Measurements from ENCODE around the gene RIBC1.

Gene RIBC1

DNA sequence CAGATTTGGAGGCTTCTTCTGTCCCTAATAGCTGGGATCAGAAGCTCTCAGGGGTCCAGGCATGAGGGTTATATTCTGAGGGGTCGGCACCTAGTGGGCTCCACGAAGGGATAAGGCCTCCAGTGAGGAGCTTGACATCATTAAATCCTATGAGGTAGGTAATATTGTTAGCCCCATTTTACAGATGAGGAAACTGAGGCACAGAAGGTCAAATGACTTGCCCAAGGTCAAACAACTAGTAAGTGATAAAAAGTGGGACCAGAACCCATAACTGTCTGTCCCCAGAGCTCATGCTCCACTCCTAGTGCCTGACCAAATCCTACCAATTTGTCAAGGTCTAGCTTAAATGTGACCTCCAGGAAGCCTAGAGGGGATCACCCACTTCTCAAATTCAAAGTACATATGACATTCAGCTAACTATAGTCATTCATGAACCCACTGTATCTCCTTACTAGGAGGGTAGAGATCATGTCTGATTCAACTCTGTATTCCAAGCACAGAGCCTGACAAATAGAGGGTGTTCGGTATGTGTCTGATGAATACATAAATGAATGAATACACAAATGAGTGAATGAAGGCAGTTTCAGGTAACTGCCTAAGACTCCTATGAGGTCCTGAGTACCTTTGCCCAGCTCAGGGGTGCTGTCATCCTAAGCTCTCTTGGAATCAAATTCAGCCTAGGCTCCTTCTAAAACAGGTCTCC is 43.5 kb upstream of the RIBC1 start:
- H3K4me3 ChIP-seq (ENCODE audit: low read depth, low read length), result no peak overlapping the region
- POLR2A ChIA-PET, result no interaction called here
- CTCF ChIA-PET, result interaction anchor here (1.2 to 1.4 kb wide), 2 partner anchors 9 to 66 kb away, joined by 3 to 6 read pairs; no protein-coding TSS in a partner anchor
- DNase-seq (ENCODE audit: low read depth, low spot score), result no peak
- TF ChIP-seq, protein P1, sequence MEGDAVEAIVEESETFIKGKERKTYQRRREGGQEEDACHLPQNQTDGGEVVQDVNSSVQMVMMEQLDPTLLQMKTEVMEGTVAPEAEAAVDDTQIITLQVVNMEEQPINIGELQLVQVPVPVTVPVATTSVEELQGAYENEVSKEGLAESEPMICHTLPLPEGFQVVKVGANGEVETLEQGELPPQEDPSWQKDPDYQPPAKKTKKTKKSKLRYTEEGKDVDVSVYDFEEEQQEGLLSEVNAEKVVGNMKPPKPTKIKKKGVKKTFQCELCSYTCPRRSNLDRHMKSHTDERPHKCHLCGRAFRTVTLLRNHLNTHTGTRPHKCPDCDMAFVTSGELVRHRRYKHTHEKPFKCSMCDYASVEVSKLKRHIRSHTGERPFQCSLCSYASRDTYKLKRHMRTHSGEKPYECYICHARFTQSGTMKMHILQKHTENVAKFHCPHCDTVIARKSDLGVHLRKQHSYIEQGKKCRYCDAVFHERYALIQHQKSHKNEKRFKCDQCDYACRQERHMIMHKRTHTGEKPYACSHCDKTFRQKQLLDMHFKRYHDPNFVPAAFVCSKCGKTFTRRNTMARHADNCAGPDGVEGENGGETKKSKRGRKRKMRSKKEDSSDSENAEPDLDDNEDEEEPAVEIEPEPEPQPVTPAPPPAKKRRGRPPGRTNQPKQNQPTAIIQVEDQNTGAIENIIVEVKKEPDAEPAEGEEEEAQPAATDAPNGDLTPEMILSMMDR (IDR thresholded peaks at IDR 0.05; ENCODE audit: insufficient read depth, low read length, missing control alignments), result no peak

DNA sequence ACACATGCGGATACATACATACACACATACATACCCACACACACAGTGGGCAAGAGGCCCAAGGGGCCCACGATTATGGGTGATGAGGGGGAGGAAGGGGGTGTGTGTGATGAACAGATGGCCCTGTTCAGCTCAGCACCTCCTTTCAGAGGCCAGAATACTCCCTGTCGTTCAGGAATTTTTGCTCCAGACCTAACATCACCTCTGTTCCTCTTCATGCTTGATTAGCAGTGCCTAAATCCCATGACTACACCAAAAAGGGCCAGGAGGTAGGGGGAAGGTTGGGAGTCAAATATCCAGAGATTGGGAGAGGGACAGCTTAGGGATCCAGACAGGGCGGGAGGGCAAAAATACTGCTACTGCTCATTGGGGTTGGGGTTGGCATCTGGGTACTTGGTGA is 42.9 kb upstream of the RIBC1 start:
- H3K4me3 ChIP-seq (ENCODE audit: low read depth, low read length), result no peak overlapping the region
- DNase-seq (ENCODE audit: low read depth, low spot score), result no peak
- TF ChIP-seq, protein P1 (IDR thresholded peaks at IDR 0.05; ENCODE audit: insufficient read depth, low read length, missing control alignments), result no peak
- ChIA-PET CTCF (interaction anchor here (1.4 kb wide), 1 partner anchor 67 kb away, joined by 6 read pairs; no protein-coding TSS in a partner anchor), POLR2A (no interaction called here)

DNA sequence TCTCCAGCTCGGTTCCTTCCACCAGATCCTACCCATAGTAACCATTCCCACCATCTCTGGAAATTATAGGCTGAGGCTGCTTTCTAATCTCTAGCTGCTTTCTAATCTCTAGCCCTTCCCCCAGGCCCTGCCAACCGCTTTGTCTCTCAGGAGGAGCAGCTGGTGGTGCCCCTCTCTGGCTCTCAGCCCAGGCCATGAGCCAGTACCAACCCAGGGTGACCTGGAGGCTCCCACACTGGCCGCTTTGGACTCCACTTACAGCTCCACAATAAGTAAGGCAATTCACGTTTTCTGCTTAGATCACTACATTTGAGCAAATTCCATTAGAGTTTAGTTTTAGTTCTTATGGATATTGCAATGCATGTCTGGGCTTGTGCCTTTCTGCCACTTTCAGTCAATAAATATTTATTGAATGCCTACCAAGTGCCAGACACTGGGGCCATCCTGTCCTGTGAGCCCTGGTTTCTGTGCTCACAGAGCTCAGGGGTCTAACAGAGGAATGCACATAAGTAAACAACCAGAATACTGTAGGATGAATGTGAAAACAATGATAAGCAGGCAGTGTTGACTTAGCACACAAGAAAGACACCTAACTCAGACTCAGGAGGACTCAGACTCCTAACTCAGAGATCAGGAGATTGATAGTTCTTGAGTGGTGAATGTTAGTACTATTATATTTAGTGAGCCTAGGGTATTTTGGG is 39.1 kb upstream of the RIBC1 start:
- H3K4me3 ChIP-seq (ENCODE audit: low read depth, low read length), result no peak overlapping the region
- ChIA-PET POLR2A (no interaction called here), CTCF (no interaction called here)
- DNase-seq (ENCODE audit: low read depth, low spot score), result no peak
- TF ChIP-seq, protein P1 (IDR thresholded peaks at IDR 0.05; ENCODE audit: insufficient read depth, low read length, missing control alignments), result no peak

DNA sequence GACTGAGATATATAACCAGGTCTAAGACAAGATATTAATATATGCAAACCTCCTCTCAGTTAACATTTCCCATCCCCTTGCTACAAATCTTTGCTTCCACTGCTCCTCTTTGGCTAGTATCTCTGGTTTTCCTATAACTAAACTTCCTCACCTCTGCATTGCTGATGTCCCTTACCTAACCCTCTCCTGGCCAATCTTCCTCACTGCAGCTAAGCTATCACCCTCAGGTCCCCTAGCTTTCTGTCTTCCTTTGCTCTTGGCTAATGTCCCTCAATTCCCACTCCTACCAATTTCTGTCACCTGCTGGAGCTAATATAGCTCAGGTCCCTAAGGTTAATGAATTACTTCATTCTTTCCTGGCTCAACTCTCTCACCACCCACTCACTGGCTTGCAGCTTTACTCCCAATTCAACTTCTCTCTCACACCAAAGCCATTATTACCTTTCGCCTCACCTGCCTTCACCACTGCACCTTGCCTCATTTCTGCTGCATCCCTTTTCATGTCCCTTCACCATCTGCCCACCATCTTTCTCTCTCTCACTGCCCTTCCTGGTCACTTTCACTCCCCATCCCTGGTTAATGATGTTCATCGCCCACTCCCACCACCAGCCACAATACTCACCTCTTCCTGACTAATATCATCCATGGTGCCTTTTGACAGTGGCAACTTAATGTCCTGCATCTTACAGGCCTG is 26.9 kb upstream of the RIBC1 start:
- no peak overlapping the region for H3K4me3 ChIP-seq (ENCODE audit: low read depth, low read length)
- DNase-seq (ENCODE audit: low read depth, low spot score), result no peak
- ChIA-PET CTCF (interaction anchor here (1.0 kb wide), 1 partner anchor 76 kb away, joined by 3 read pairs; no protein-coding TSS in a partner anchor), POLR2A (no interaction called here)
- TF ChIP-seq, protein P1 (IDR thresholded peaks at IDR 0.05; ENCODE audit: insufficient read depth, low read length, missing control alignments), result no peak

DNA sequence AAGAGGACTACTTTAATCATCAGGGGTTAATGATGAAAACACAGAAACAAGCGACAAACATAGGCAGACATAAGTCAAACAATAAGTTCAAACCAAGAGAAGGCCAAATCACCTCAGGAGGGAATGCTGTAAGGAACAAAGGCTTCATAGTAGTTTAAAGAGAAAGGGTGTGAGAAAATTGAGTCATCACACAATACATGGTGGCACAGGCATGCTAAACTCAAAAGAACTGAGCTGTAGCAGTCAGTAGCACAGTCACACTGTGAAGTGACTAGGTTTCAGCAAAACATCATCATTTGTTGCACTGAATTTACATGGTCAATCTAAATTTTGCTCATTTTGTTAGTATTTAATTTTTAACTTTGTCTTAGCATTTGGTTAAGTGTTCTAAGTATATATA is 24.5 kb upstream of the RIBC1 start:
- ChIA-PET CTCF (no interaction called here), POLR2A (interaction anchor here (1.0 kb wide), 1 partner anchor 24 kb away, joined by 3 read pairs; the partner anchor contains the start of gene SMC1A)
- no peak for DNase-seq (ENCODE audit: low read depth, low spot score)
- TF ChIP-seq, protein P1 (IDR thresholded peaks at IDR 0.05; ENCODE audit: insufficient read depth, low read length, missing control alignments), result no peak
- H3K4me3 ChIP-seq (ENCODE audit: low read depth, low read length), result no peak overlapping the region

DNA sequence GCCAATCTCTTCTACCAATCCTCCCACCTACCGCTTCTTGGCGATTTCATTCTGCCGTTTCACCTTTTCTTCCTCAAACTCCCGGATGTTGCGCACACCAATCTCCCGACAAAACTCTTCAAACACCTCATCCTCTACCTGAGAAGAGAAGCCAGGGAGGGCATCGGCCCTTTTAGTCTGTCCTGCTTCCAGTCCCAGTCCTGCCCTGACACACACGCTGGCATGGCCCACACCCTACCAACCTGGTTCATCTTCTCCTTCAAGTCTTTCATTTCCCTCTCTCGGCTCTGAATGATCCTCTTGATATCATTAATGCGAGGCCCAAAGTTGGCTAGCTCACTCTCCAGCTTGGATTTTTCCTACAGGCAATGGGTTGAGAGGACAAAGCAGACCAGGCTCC is 19.1 kb upstream of the RIBC1 start:
- ChIA-PET POLR2A (no interaction called here), CTCF (interaction anchor here (0.7 to 1.3 kb wide), 2 partner anchors 91 to 333 kb away, joined by 3 read pairs; no protein-coding TSS in a partner anchor)
- no peak overlapping the region for H3K4me3 ChIP-seq (ENCODE audit: low read depth, low read length)
- no peak for DNase-seq (ENCODE audit: low read depth, low spot score)
- TF ChIP-seq, protein P1 (IDR thresholded peaks at IDR 0.05; ENCODE audit: insufficient read depth, low read length, missing control alignments), result no peak
